WTC11 (cell line): ENCODE results near the gene BAIAP2. TPM values are rescaled to one million over a fixed set of nuclear protein-coding genes. Genes with fewer than 3 reads are reported as not detected.

Experiments
- ATAC-seq: fragments of 200-7000 bp; cut with Tn5 transposase; 2 replicates; pipeline ENCODE4 v1.10.0; 2021; ENCODE audit warnings: mild to moderate bottlenecking, moderate library complexity
- CTCF ChIA-PET: fragments of 300-600 bp; sonication (Branson Sonifier 250); formaldehyde crosslinking; loops from one replicate; lab custom pipeline; 2021; ENCODE audit warnings: antibody characterized with exemption; lab: Charles Lee
- POLR2A ChIA-PET: fragments of 350-600 bp; sonication (Branson Sonifier 250); formaldehyde crosslinking; loops from one replicate; lab custom pipeline; 2021; ENCODE audit warnings: antibody characterized with exemption; lab: Charles Lee
- DNase-seq: peaks from one replicate; pipeline ENCODE4 v3.0.0; 2021; ENCODE audit warnings: low spot score
- H3K27ac Mint-ChIP-seq: 2 replicates; pipeline ENCODE4 v1.8.0; 2021; ENCODE audit warnings: mixed read lengths
- H3K27me3 Mint-ChIP-seq: 2 replicates; pipeline ENCODE4 v1.8.0; 2021; ENCODE audit warnings: low read depth, mild to moderate bottlenecking, moderate library complexity, mixed read lengths
- H3K36me3 Mint-ChIP-seq: 2 replicates; pipeline ENCODE4 v1.8.0; 2021; ENCODE audit warnings: mixed read lengths
- H3K4me1 Mint-ChIP-seq: 2 replicates; pipeline ENCODE4 v1.8.0; 2022; ENCODE audit warnings: mixed read lengths
- H3K4me3 Mint-ChIP-seq: 2 replicates; pipeline ENCODE4 v1.8.0; 2021; ENCODE audit warnings: mild to moderate bottlenecking, moderate library complexity, mixed read lengths
- H3K9me3 Mint-ChIP-seq: 2 replicates; pipeline ENCODE4 v1.8.0; 2021; ENCODE audit warnings: mixed read lengths
- ATF3 ChIP-seq: sonication (generic); formaldehyde crosslinking; conservative IDR thresholded peaks from 2 replicates; pipeline ENCODE4 v1.8.1; 2022; ENCODE audit warnings: mild to moderate bottlenecking, missing genetic modification reagents
- CBFB ChIP-seq: sonication (generic); formaldehyde crosslinking; IDR thresholded peaks from 2 replicates; pipeline ENCODE4 v1.8.1; 2022; ENCODE audit warnings: mild to moderate bottlenecking, low read depth, missing genetic modification reagents
- CREB1 ChIP-seq: sonication (generic); formaldehyde crosslinking; IDR thresholded peaks from 2 replicates; pipeline ENCODE4 v1.8.0; 2023; ENCODE audit warnings: mild to moderate bottlenecking, missing genetic modification reagents
- ELF4 ChIP-seq: sonication (generic); formaldehyde crosslinking; IDR thresholded peaks from 2 replicates; pipeline ENCODE4 v1.8.1; 2022; ENCODE audit warnings: low read depth, mild to moderate bottlenecking, moderate library complexity, missing genetic modification reagents
- ESRRA ChIP-seq: sonication (generic); formaldehyde crosslinking; IDR thresholded peaks from 2 replicates; pipeline ENCODE4 v1.8.1; 2022; ENCODE audit warnings: mild to moderate bottlenecking, missing genetic modification reagents, borderline replicate concordance
- FOXP1 ChIP-seq: sonication (generic); formaldehyde crosslinking; IDR thresholded peaks from 2 replicates; pipeline ENCODE4 v1.8.0; 2022; ENCODE audit warnings: missing genetic modification reagents, mild to moderate bottlenecking, moderate library complexity, borderline replicate concordance
- GRHL2 ChIP-seq: fragments of 250-450 bp; sonication (Bioruptor Pico); IDR thresholded peaks from 2 replicates; pipeline ENCODE4 v1.8.0; 2022; ENCODE audit warnings: mild to moderate bottlenecking, moderate library complexity; ENCODE audit not compliant: insufficient replicate concordance, severe bottlenecking
- HMGA2 ChIP-seq: fragments of 250-450 bp; sonication (Bioruptor Pico); IDR thresholded peaks from 2 replicates; pipeline ENCODE4 v1.4.0; 2021; ENCODE audit warnings: mild to moderate bottlenecking, moderate library complexity
- IRF1 ChIP-seq: sonication (generic); formaldehyde crosslinking; IDR thresholded peaks from 2 replicates; pipeline ENCODE4 v1.8.0; 2023; ENCODE audit warnings: missing genetic modification reagents
- JUN ChIP-seq: sonication (generic); formaldehyde crosslinking; IDR thresholded peaks from 2 replicates; pipeline ENCODE4 v1.8.0; 2023; ENCODE audit warnings: mild to moderate bottlenecking, missing genetic modification reagents
- KAT7 ChIP-seq: sonication (generic); formaldehyde crosslinking; IDR thresholded peaks from 2 replicates; pipeline ENCODE4 v1.8.1; 2023; ENCODE audit warnings: missing genetic modification reagents, mild to moderate bottlenecking, borderline replicate concordance
- NFE2L1 ChIP-seq: sonication (generic); formaldehyde crosslinking; IDR thresholded peaks from 2 replicates; pipeline ENCODE4 v1.8.1; 2023; ENCODE audit warnings: missing genetic modification reagents
- NFYB ChIP-seq: sonication (generic); formaldehyde crosslinking; conservative IDR thresholded peaks from 2 replicates; pipeline ENCODE4 v1.8.0; 2022; ENCODE audit warnings: low read depth, missing genetic modification reagents
- RELA ChIP-seq: sonication (generic); formaldehyde crosslinking; IDR thresholded peaks from 2 replicates; pipeline ENCODE4 v1.8.1; 2022; ENCODE audit warnings: missing genetic modification reagents, mild to moderate bottlenecking, borderline replicate concordance
- RORB ChIP-seq: fragments of 250-450 bp; sonication (Bioruptor Pico); IDR thresholded peaks from 2 replicates; pipeline ENCODE4 v1.9.0; 2021; ENCODE audit warnings: mild to moderate bottlenecking
- SOX15 ChIP-seq: fragments of 250-450 bp; sonication (Bioruptor Pico); IDR thresholded peaks from 2 replicates; pipeline ENCODE4 v1.9.0; 2021; ENCODE audit warnings: mild to moderate bottlenecking
- TCF7 ChIP-seq: sonication (generic); formaldehyde crosslinking; IDR thresholded peaks from 2 replicates; pipeline ENCODE4 v1.8.0; 2022; ENCODE audit warnings: mild to moderate bottlenecking, low read depth, missing genetic modification reagents, moderate library complexity
- ZNF138 ChIP-seq: sonication (generic); formaldehyde crosslinking; conservative IDR thresholded peaks from 2 replicates; pipeline ENCODE4 v1.8.1; 2022; ENCODE audit warnings: mild to moderate bottlenecking, moderate library complexity, missing genetic modification reagents
- ZNF219 ChIP-seq: sonication (generic); formaldehyde crosslinking; IDR thresholded peaks from 2 replicates; pipeline ENCODE4 v1.8.0; 2023; ENCODE audit warnings: missing genetic modification reagents, mild to moderate bottlenecking, borderline replicate concordance
- ZNF232 ChIP-seq: sonication (generic); formaldehyde crosslinking; IDR thresholded peaks from 2 replicates; pipeline ENCODE4 v1.8.0; 2022; ENCODE audit warnings: mild to moderate bottlenecking, missing genetic modification reagents
- ZNF425 ChIP-seq: fragments of 250-450 bp; sonication (Bioruptor Pico); conservative IDR thresholded peaks from 2 replicates; pipeline ENCODE4 v1.9.0; 2021; ENCODE audit warnings: mild to moderate bottlenecking
- ZNF512 ChIP-seq: sonication (generic); formaldehyde crosslinking; IDR thresholded peaks from 2 replicates; pipeline ENCODE4 v1.8.1; 2022; ENCODE audit warnings: missing genetic modification reagents, borderline replicate concordance
- total RNA-seq: library from RNA; stranded (reverse); gene quantifications from 3 replicates; pipeline ENCODE4 v1.2.3, GENCODE V29; 2021
- TF ChIP-seq, protein P1 (sequence below): fragments of 250-450 bp; sonication (Bioruptor Pico); IDR thresholded peaks from 2 replicates; pipeline ENCODE4 v1.9.0; 2021; ENCODE audit warnings: mild to moderate bottlenecking
- TF ChIP-seq, protein P2 (sequence below): sonication (generic); formaldehyde crosslinking; IDR thresholded peaks from 2 replicates; pipeline ENCODE4 v1.8.1; 2022; ENCODE audit warnings: low read depth, missing genetic modification reagents, borderline replicate concordance
- TF ChIP-seq, protein P3 (sequence below): sonication (generic); formaldehyde crosslinking; IDR thresholded peaks from 2 replicates; pipeline ENCODE4 v1.8.0; 2022; ENCODE audit warnings: mild to moderate bottlenecking, missing genetic modification reagents

The BAIAP2 gene
- total RNA-seq, 1 experiment from 2014 or later: 20.7 TPM

GRCh38 chr17:81147701-81148100 lies 112.8 kb downstream of the BAIAP2 start (continued):
- TF ChIP-seq, protein P1, sequence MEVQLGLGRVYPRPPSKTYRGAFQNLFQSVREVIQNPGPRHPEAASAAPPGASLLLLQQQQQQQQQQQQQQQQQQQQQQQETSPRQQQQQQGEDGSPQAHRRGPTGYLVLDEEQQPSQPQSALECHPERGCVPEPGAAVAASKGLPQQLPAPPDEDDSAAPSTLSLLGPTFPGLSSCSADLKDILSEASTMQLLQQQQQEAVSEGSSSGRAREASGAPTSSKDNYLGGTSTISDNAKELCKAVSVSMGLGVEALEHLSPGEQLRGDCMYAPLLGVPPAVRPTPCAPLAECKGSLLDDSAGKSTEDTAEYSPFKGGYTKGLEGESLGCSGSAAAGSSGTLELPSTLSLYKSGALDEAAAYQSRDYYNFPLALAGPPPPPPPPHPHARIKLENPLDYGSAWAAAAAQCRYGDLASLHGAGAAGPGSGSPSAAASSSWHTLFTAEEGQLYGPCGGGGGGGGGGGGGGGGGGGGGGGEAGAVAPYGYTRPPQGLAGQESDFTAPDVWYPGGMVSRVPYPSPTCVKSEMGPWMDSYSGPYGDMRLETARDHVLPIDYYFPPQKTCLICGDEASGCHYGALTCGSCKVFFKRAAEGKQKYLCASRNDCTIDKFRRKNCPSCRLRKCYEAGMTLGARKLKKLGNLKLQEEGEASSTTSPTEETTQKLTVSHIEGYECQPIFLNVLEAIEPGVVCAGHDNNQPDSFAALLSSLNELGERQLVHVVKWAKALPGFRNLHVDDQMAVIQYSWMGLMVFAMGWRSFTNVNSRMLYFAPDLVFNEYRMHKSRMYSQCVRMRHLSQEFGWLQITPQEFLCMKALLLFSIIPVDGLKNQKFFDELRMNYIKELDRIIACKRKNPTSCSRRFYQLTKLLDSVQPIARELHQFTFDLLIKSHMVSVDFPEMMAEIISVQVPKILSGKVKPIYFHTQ: no peak
- no peak for TF ChIP-seq ZNF138 (CRISPR knock-in tag)
- no peak for TF ChIP-seq ZNF219 (CRISPR knock-in tag)
- TF ChIP-seq, protein P2, sequence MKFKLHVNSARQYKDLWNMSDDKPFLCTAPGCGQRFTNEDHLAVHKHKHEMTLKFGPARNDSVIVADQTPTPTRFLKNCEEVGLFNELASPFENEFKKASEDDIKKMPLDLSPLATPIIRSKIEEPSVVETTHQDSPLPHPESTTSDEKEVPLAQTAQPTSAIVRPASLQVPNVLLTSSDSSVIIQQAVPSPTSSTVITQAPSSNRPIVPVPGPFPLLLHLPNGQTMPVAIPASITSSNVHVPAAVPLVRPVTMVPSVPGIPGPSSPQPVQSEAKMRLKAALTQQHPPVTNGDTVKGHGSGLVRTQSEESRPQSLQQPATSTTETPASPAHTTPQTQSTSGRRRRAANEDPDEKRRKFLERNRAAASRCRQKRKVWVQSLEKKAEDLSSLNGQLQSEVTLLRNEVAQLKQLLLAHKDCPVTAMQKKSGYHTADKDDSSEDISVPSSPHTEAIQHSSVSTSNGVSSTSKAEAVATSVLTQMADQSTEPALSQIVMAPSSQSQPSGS (CRISPR knock-in tag): no peak
- TF ChIP-seq RORB (CRISPR knock-in tag): no peak
- TF ChIP-seq, protein P3, sequence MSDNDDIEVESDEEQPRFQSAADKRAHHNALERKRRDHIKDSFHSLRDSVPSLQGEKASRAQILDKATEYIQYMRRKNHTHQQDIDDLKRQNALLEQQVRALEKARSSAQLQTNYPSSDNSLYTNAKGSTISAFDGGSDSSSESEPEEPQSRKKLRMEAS (CRISPR knock-in tag): no peak
- TF ChIP-seq HMGA2 (CRISPR knock-in tag): no peak
- no peak for TF ChIP-seq RELA (CRISPR knock-in tag)
- TF ChIP-seq CREB1 (CRISPR knock-in tag): no peak
- no peak for TF ChIP-seq TCF7 (CRISPR knock-in tag)
- no peak for TF ChIP-seq ESRRA (CRISPR knock-in tag)
- TF ChIP-seq ZNF512 (CRISPR knock-in tag): no peak
- TF ChIP-seq NFE2L1 (CRISPR knock-in tag): no peak
- no peak for TF ChIP-seq IRF1 (CRISPR knock-in tag)

GRCh38 chr17:81148571-81148970 lies 113.6 kb downstream of the BAIAP2 start:
- DNase-seq (no peak), ATAC-seq (no peak)
- Mint-ChIP-seq H3K27ac (no peak overlapping the region), H3K27me3 (no peaks in the 10 kb centered on the region), H3K4me1 (no peaks in the 10 kb centered on the region), H3K36me3 (no peaks in the 10 kb centered on the region), H3K4me3 (no peak overlapping the region), H3K9me3 (no peaks in the 10 kb centered on the region)
- POLR2A ChIA-PET: no interaction called here
- TF ChIP-seq SOX15 (CRISPR knock-in tag) (no peak), GRHL2 (CRISPR knock-in tag) (no peak)
- CTCF ChIA-PET: interaction anchor here (1.1 kb wide), 2 partner anchors 41 to 58 kb away, joined by 3 read pairs; no protein-coding TSS in a partner anchor

DNA sequence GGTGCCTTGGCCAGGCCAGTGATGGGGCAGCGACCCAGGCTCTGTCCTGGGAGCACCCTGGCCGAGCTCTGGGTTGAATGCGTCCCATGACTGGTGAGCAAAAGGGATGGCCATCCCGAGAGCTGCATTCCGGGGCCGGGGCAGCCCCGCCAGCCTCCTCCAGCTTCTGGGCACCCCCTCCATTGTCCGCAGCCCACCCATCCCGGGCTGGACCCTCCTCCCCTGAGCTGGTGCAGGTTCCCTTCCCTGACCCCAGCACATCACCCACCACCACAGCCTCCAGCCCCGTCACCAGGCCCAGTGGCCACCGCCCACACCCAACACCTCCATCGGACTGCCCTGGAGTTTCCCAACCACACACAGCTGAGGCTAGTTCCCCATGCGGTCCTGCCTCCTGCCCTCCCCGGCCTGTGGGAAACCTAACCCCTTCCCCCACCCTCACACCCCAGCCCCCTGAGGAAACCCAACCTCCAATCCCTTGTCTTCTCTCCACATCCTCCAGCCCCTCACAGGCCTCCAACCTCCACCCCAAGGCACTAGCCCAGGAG lies 114.1 kb downstream of the BAIAP2 start:
- H3K27ac Mint-ChIP-seq: no peak overlapping the region
- DNase-seq: no peak
- no peaks in the 10 kb centered on the region for H3K27me3 Mint-ChIP-seq
- no peak for ATAC-seq
- H3K4me3 Mint-ChIP-seq: no peak overlapping the region
- H3K36me3 Mint-ChIP-seq: no peaks in the 10 kb centered on the region
- H3K9me3 Mint-ChIP-seq: no peaks in the 10 kb centered on the region
- ChIA-PET CTCF (interaction anchor here (1.1 kb wide), 2 partner anchors 28 to 59 kb away, joined by 3 read pairs; no protein-coding TSS in a partner anchor), POLR2A (no interaction called here)
- no peaks in the 10 kb centered on the region for H3K4me1 Mint-ChIP-seq
- TF ChIP-seq NFYB (CRISPR knock-in tag): no peak
- TF ChIP-seq KAT7 (CRISPR knock-in tag): no peak
- no peak for TF ChIP-seq ZNF219 (CRISPR knock-in tag)
- no peak for TF ChIP-seq ZNF232
- TF ChIP-seq ATF3 (CRISPR knock-in tag): no peak
- no peak for TF ChIP-seq ZNF425 (CRISPR knock-in tag)
- TF ChIP-seq ELF4 (CRISPR knock-in tag): no peak
- TF ChIP-seq JUN (CRISPR knock-in tag): no peak
- TF ChIP-seq GRHL2 (CRISPR knock-in tag): no peak
- no peak for TF ChIP-seq CBFB (CRISPR knock-in tag)
- no peak for TF ChIP-seq FOXP1 (CRISPR knock-in tag)
- no peak for TF ChIP-seq TCF7 (CRISPR knock-in tag)
